Measurements from ENCODE around the gene C12orf56.
"Not testable (repeated sequence)": the region's sequence is repeated elsewhere in the genome, so short reads cannot be mapped to it uniquely, and the experiment has no call there.

Gene C12orf56

GRCh38 chr12:64229240-64229639 lies 161.3 kb downstream of the C12orf56 start:
- DNase-seq: no peak

- DNase-seq: no peak
These were observed 164.9 kb downstream of the C12orf56 start for GRCh38 chr12:64225626-64226025.

GRCh38 chr12:64222009-64222765 lies 168.4 kb downstream of the C12orf56 start, which contains the start of gene KICS2:
TSS of gene KICS2 (minus strand) at chr12:64222296. CDS start at chr12:64222237, 59 bp downstream.
- peak; percentile 45 for DNase-seq

- DNase-seq: peak; percentile 27
These were observed 168.9 kb downstream of the C12orf56 start for GRCh38 chr12:64221651-64222008.

- DNase-seq: no peak
These were observed 170.5 kb downstream of the C12orf56 start for GRCh38 chr12:64220046-64220445.

GRCh38 chr12:64219145-64219544 lies 171.4 kb downstream of the C12orf56 start:
- no peak for DNase-seq

- no peak for DNase-seq
These were observed 172.0 kb downstream of the C12orf56 start for GRCh38 chr12:64218597-64218996.

GRCh38 chr12:64217643-64218042 lies 172.9 kb downstream of the C12orf56 start:
- DNase-seq: not testable (repeated sequence)

- no peak for DNase-seq
These were observed 174.3 kb downstream of the C12orf56 start for GRCh38 chr12:64216239-64216638.

Measured in DMS79 treated with DMSO at 0.1 percent for 48 hours (cell line).